ENCODE data around the gene MAT2B.

MAT2B gene

GRCh38 chr5:163548649-163549048, 43.2 kb downstream of the MAT2B start:
- DNase-seq (ENCODE audit: extremely low read depth in 1 of 2, low read depth in 1 of 2), result no peak

- DNase-seq (ENCODE audit: extremely low read depth in 1 of 2, low read depth in 1 of 2), result no peak
Measured at GRCh38 chr5:163551156-163551555, 45.7 kb downstream of the MAT2B start.

- DNase-seq (ENCODE audit: extremely low read depth in 1 of 2, low read depth in 1 of 2), result no peak
Measured at GRCh38 chr5:163552536-163552935, 47.1 kb downstream of the MAT2B start.

- DNase-seq (ENCODE audit: extremely low read depth in 1 of 2, low read depth in 1 of 2), result no peak
Measured at GRCh38 chr5:163561339-163561738, 55.9 kb downstream of the MAT2B start.

GRCh38 chr5:163562071-163562470, 56.7 kb downstream of the MAT2B start:
- no peak for DNase-seq (ENCODE audit: extremely low read depth in 1 of 2, low read depth in 1 of 2)

GRCh38 chr5:163563112-163563511, 57.7 kb downstream of the MAT2B start:
- no peak for DNase-seq (ENCODE audit: extremely low read depth in 1 of 2, low read depth in 1 of 2)

GRCh38 chr5:163563880-163564279, 58.5 kb downstream of the MAT2B start:
- no peak for DNase-seq (ENCODE audit: extremely low read depth in 1 of 2, low read depth in 1 of 2)

- peak in 1 of 2 donors; percentile 14 for DNase-seq (ENCODE audit: extremely low read depth in 1 of 2, low read depth in 1 of 2)
Measured at GRCh38 chr5:163564321-163564938, 59.0 kb downstream of the MAT2B start.

GRCh38 chr5:163565492-163565891, 60.1 kb downstream of the MAT2B start:
- no peak for DNase-seq (ENCODE audit: extremely low read depth in 1 of 2, low read depth in 1 of 2)

- DNase-seq (ENCODE audit: extremely low read depth in 1 of 2, low read depth in 1 of 2), result peak in 1 of 2 donors; percentile 0
Measured at GRCh38 chr5:163565931-163566608, 60.7 kb downstream of the MAT2B start.

- DNase-seq (ENCODE audit: extremely low read depth in 1 of 2, low read depth in 1 of 2), result no peak
Measured at GRCh38 chr5:163566678-163567077, 61.3 kb downstream of the MAT2B start.

GRCh38 chr5:163567811-163568210, 62.4 kb downstream of the MAT2B start:
- no peak for DNase-seq (ENCODE audit: extremely low read depth in 1 of 2, low read depth in 1 of 2)
